ENCODE data around the gene STAG3. TPM values are rescaled to one million over a fixed set of nuclear protein-coding genes. Genes with fewer than 3 reads are reported as not detected.

STAG3 gene
- total RNA-seq, 1 experiment from 2014 or later = 5.2 TPM

GRCh38 chr7:100175296-100175935 is 2.3 kb upstream of the STAG3 start (continued):
- TF ChIP-seq NR1H2 (CRISPR knock-in tag; IDR thresholded peaks at IDR 0.05) (no peak), ZNF671 (CRISPR knock-in tag; IDR thresholded peaks at IDR 0.05) (no peak), ERG (CRISPR knock-in tag; IDR thresholded peaks at IDR 0.05) (no peak), NR2C2 (CRISPR knock-in tag; IDR thresholded peaks at IDR 0.05) (no peak), EMX1 (CRISPR knock-in tag; IDR thresholded peaks at IDR 0.05) (no peak), PRDM15 (CRISPR knock-in tag; IDR thresholded peaks at IDR 0.05) (no peak), AFF4 (CRISPR knock-in tag; IDR thresholded peaks at IDR 0.05; ENCODE audit: borderline replicate concordance) (no peak), SMAD3 (CRISPR knock-in tag; IDR thresholded peaks at IDR 0.05; ENCODE audit: borderline replicate concordance) (no peak), OVOL2 (CRISPR knock-in tag; IDR thresholded peaks at IDR 0.05; ENCODE audit: borderline replicate concordance) (no peak), ZNF317 (CRISPR knock-in tag; IDR thresholded peaks at IDR 0.05; ENCODE audit: borderline replicate concordance, low read depth) (no peak), ZSCAN18 (CRISPR knock-in tag; IDR thresholded peaks at IDR 0.05) (no peak), JUN (CRISPR knock-in tag; IDR thresholded peaks at IDR 0.05) (no peak), NR3C1 (CRISPR knock-in tag; conservative IDR thresholded peaks at IDR 0.05; ENCODE audit: low read depth) (no peak), GABPB1 (CRISPR knock-in tag; IDR thresholded peaks at IDR 0.05) (no peak)
